Lower leg skin (tissue), 3 donors: ENCODE data around the gene XBP1.

Source experiments
- CTCF ChIP-seq, 3 donors: fragments of 450-650 bp; IDR thresholded peaks; one replicate each; pipeline ENCODE4 v1.5.1; 2016; ENCODE audit warnings: antibody characterized with exemption in 3 of 3, mild to moderate bottlenecking in 3 of 3, moderate library complexity in 2 of 3
- POLR2A ChIP-seq, 2 donors: fragments of 450-650 bp; IDR thresholded peaks; one replicate each; pipeline ENCODE4 v1.6.1; 2016 to 2017; ENCODE audit warnings: antibody characterized with exemption in 2 of 2, mild to moderate bottlenecking in 1 of 2, moderate library complexity in 1 of 2

DNA sequence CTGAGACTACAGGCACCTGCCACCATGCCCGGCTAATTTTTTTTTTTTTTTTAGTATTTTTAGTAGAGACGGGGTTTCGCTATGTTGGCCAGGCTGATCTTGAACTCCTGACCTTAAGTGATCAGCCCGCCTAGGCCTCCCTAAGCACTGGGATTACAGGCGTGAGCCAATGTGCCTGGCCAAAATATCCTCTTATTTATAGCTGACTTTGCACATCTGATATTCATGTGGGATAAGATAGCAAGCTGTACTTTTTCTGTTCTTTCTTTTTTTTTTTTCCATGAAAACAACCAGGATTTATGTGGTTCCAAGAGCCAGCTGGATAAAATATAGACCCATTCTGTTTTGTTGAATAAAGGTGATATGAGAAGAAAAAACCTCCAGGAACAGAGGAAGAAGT, 12.1 kb upstream of the XBP1 start:
- no peak for TF ChIP-seq POLR2A (IDR thresholded peaks at IDR 0.05)
- no peak for TF ChIP-seq CTCF (IDR thresholded peaks at IDR 0.05)
